KBM-7 (cell line): ENCODE results near the gene UBE2N.

ENCODE experiments used
- DNase-seq: peaks from one replicate; pipeline ENCODE4 v3.0.0-alpha.2; 2015
- in situ Hi-C: fragments of 300-500 bp; cut with MboI; formaldehyde crosslinking; loops from 2 replicates; pipeline ENCODE4 v1.14.3; 2020; ENCODE audit warnings: low sequenced_read_pairs, low pct_unique_long_range_greater_than_20kb, mixed read lengths

Gene UBE2N, protein sequence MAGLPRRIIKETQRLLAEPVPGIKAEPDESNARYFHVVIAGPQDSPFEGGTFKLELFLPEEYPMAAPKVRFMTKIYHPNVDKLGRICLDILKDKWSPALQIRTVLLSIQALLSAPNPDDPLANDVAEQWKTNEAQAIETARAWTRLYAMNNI

GRCh38 chr12:93441617-93442410, at the start of gene UBE2N:
Gene UBE2N (minus strand): TSS chr12:93441947. CDS start chr12:93441884, 63 bp downstream.
- in situ Hi-C loops: no loop called here
- peak; percentile 96 for DNase-seq

- in situ Hi-C loops: no loop called here
Measured at GRCh38 chr12:93484315-93484981, 42.7 kb upstream of the UBE2N start.

GRCh38 chr12:93483151-93483807, 41.5 kb upstream of the UBE2N start:
- in situ Hi-C loops: no loop called here
- DNase-seq: no peak

More at GRCh38 chr12:93484315-93484981, 42.7 kb upstream of the UBE2N start:
- DNase-seq: no peak

- in situ Hi-C loops: no loop called here
- no peak for DNase-seq
Measured at GRCh38 chr12:93482721-93483120, 41.0 kb upstream of the UBE2N start.

DNA sequence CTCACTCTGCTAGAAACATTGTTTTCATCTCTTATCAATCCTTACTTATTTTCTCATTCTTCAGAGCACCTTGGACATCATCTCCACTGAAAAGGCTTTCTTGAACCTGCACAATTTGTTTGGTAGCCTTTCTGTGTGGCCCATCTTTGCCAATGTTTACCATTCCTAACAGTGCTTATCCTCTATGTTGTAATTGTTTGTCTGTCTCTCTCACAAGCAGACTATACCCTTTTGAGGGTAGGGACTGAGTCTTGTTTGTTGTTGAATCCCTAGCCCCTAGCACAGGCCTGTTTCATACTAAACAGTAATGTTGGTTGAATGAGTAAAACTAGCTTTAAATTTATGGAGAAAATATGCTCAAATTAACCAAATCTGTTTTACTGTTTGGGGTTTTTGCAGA, 34.8 kb upstream of the UBE2N start:
- no peak for DNase-seq
- in situ Hi-C loops: no loop called here

GRCh38 chr12:93469386-93469785, 27.6 kb upstream of the UBE2N start:
- in situ Hi-C loops: no loop called here
- DNase-seq: no peak

- no peak for DNase-seq
- in situ Hi-C loops: no loop called here
Measured at GRCh38 chr12:93468008-93468371, 26.2 kb upstream of the UBE2N start.

DNA sequence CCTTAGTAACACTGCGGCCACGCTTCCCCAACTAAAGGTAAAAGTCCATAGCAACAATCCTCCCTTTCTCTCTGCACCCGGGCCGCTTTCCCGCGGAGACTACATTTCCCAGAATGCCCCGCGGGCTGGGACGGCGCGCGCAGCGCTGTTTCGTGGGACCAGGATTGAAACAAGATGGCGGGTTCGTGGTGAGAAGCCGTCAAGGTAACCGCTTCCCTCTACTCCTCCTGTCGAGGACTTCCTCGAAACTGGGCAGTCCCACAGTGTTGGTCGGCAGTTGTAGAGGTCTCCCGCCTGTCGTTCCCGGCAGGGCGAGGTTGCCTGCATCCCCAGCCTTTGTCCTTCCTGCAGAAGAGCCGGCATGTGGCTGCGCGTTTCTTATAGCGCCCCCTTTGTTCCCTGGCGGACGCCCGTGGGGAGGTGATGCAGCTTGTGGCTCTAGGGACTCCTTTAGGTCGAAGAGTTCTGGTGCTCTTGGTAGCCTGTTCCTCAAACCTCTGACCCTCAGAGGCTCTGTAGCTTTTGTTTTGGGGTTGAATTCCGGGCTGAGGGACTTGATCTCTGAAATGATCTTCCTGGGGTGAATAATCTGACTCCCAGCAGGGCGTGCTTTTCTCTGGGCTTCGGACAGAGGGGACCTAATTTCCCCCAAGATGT, 25.7 kb upstream of the UBE2N start, which contains the start of gene MRPL42:
Gene MRPL42, plus strand, starts transcription at position 164 of the 657 bp plus-strand sequence. CDS start 1,772 bp downstream, outside the sequence.
- in situ Hi-C loops: no loop called here

DNA sequence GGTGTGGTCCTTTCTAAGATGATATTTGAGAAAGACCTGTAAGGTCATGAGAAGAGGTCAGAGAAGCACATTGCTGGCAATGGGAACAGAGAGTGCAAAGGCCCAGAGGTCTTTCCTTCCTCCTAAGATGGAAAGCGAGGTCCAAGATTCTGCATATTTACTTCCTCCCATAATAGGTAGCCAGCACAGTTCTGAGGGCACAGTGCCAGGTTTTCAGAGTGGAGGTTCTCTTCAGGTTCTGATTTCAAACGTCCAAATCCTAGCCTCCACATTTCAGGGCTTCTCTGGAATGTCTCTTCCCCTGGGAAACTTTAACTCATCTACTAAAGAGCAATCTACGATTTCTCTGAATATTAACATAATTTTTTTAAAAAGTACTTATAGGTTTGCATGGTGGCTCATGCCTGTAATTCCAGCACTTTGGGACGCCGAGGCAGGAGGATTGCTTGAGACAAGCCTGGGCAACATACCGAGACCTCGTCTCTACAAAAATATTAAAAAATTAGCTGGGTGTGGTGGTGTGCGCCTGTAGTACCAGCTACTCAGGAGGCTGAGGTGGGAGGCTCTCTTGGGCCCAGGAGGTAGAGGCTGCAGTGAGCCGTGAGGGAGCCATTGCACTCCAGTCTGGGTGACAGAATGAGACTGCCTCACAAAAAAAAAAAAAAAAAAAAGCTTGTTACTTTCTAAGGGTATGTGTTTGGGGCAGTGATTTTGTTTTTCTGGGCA, 25.0 kb upstream of the UBE2N start:
- in situ Hi-C loops: no loop called here
- no peak for DNase-seq

More for the DNA sequence above, 25.7 kb upstream of the UBE2N start, which contains the start of gene MRPL42:
- peak; percentile 97 for DNase-seq

- in situ Hi-C loops: no loop called here
- DNase-seq: no peak
Measured at GRCh38 chr12:93465841-93466240, 24.1 kb upstream of the UBE2N start.

DNA sequence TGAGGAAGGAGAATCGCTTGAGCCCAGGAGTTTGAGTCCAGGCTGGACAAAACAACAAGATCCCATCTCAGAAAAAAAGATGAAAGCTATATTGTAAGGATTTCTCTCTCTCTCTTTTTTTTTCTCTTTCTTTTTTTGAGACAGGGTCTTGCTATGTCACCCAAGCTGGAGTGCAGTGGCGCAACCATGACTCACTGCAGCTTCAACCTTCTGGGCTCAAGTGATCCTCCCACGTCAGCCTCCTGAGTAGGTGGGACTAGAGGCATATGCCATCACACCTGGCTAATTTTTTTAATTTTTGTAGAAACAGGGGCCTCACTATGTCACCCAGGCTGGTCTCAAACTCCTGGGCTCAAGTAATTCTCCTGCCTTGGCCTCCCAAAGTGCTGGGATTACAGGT, 19.8 kb upstream of the UBE2N start:
- in situ Hi-C loops: no loop called here

GRCh38 chr12:93460902-93461301, 19.2 kb upstream of the UBE2N start:
- in situ Hi-C loops: no loop called here
- peak; percentile 43 for DNase-seq

More for the DNA sequence above, 19.8 kb upstream of the UBE2N start:
- no peak for DNase-seq

DNA sequence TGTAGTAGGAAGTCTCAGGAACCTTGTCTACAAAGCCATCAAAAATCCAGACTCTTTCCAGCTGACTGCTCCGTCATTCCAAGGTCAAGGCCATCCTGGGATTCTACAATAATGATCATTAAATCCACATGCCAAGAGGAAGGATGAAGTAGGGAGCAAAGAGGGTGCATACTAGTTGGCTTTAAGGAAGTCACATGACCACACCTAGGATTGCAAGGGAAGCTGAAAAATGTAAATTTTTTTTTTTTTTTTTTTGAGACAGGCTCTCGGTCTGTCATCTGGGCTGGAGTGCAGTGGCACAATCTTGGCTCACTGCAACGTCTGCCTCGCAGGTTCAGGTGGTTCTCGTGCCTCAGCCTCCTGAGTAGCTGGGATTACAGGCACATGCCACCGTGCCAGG, 18.3 kb upstream of the UBE2N start:
- DNase-seq: peak; percentile 66
- in situ Hi-C loops: no loop called here

DNA sequence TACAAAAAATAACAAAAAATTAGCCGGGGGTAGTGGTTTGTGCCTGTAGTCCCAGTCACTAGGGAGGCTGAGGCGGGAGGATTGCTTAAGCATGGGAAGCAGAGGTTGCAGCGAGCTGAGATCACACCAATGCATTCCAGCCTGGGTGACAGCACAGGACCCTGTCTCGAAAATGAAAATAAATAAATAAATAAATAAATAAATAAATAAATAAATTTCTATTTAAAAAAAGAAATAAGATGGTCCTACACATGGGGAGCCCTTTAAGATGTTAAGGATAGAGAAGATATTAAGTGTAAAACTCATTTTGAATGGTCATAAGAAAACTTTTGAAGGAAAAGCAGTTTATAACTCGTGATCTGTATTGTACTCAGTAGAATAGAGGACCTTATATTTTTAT, 17.4 kb upstream of the UBE2N start:
- DNase-seq: no peak
- in situ Hi-C loops: no loop called here

- DNase-seq: no peak
- in situ Hi-C loops: no loop called here
Measured at GRCh38 chr12:93456077-93456476, 14.3 kb upstream of the UBE2N start.

DNA sequence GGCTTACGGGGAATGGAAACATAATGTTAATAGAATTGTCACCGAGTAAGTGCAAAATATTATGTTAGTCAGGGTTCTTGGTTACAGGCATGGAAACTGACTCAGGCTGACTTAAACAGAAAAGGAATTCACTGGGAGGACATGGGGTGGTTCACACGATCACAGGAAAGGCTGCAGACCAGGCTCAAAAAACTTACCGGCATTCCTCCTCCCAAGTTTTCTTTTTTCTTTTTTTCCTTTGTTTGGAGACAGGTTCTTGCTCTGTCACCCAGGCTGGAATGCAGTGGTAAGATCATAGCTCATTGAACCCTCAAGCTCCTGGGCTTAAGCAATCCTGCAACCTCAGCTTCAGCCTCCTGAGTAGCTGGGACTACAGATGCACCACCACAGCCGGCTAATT, 11.9 kb upstream of the UBE2N start:
- no peak for DNase-seq
- in situ Hi-C loops: no loop called here

- in situ Hi-C loops: no loop called here
- peak; percentile 54 for DNase-seq
Measured at GRCh38 chr12:93451423-93452158, 9.8 kb upstream of the UBE2N start.

DNA sequence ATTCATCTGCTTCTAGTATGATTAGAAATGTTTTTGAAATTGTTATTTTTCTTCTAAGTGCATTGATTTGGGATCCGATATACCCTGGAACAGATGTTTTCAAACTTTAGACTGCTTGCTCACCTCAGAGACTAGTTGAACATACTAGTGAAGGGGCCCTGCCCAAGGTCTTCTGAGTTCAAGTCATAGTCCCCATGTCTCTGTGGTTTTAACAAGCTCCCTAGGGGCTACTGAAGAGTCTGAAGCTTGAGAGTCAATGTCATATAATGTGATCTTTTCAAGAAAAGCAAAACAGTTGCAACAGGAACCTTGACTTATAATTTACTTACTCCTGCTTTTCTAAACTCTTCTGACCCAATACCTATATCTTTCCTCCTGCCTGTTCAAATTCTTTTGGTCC, 7.5 kb upstream of the UBE2N start:
- in situ Hi-C loops: no loop called here
- no peak for DNase-seq
